ENCODE results near the gene DLGAP4.

DLGAP4 gene

DNA sequence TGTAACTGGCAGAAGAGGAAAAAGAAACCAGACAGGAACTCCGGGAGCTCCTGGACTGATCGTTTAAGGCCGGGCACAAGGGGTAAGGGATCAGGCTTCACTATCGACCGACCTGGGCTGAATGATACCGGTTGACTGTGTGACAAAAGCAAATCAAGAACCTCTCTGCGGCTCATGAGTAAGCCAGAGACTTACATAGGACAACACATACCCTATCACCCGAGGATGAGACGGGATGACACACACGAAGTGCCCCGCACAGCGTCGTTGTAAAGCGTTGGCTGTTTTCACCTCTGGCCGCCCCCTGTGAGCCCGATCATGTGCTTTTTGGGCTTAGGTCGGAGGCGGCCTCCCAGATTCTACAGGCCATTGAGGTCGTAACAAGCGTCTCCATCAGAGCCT lies 266.6 kb downstream of the DLGAP4 start:
- peak overlapping the region; percentile 80 for H3K27ac ChIP-seq
- TF ChIP-seq, protein P1, sequence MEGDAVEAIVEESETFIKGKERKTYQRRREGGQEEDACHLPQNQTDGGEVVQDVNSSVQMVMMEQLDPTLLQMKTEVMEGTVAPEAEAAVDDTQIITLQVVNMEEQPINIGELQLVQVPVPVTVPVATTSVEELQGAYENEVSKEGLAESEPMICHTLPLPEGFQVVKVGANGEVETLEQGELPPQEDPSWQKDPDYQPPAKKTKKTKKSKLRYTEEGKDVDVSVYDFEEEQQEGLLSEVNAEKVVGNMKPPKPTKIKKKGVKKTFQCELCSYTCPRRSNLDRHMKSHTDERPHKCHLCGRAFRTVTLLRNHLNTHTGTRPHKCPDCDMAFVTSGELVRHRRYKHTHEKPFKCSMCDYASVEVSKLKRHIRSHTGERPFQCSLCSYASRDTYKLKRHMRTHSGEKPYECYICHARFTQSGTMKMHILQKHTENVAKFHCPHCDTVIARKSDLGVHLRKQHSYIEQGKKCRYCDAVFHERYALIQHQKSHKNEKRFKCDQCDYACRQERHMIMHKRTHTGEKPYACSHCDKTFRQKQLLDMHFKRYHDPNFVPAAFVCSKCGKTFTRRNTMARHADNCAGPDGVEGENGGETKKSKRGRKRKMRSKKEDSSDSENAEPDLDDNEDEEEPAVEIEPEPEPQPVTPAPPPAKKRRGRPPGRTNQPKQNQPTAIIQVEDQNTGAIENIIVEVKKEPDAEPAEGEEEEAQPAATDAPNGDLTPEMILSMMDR (IDR thresholded peaks at IDR 0.05), result no peak
- no peak for TF ChIP-seq ZFX (IDR thresholded peaks at IDR 0.05; ENCODE audit: borderline replicate concordance)

DNA sequence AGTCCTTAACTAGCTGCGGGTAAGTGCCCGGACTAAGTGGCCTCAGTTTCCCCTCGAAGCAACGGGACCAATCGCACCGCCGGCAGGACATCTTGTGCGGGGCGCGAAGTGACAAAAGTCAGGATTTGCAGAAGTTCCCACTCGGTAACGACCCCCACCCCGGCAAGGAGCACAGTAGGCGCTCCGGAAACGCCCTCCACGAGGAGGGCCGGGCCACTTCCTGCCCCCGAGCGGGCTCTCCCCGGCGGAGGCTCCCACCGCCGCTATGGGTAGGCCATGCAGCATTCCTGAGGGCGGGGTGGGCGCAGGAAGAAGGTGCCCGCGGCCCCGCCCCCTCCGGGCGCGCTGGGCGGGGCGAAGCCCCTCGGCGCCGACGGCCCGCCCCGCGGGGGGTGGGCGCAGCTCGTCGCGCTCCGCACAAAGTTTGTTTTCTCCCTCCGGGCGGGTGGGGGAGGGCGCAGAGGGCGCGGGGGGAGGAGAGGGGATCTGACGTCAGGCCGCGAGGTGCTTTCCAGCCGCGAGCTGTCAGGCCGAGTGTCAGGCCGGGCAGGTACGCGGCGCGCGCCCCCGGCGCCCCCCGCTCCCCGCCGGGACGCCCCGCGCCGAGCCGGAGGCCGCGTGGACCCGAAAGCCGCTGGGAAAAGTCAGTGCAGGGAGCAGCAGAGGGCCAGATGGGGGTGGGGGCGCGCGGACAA lies 267.1 kb downstream of the DLGAP4 start, which contains the start of gene TGIF2:
TGIF2 (plus strand) TSS at position 495 of the 695 bp plus-strand sequence. CDS start 5,178 bp downstream, outside the sequence.
- peak within 1 kb of the TSS; percentile 80 for H3K27ac ChIP-seq

GRCh38 chr20:36573798-36574365 lies 267.7 kb downstream of the DLGAP4 start:
- TF ChIP-seq, protein P1 (IDR thresholded peaks at IDR 0.05), result 0 out of 2 replicates have a peak, but pooled peaks have one; percentile 5
- no peak for TF ChIP-seq ZFX (IDR thresholded peaks at IDR 0.05; ENCODE audit: borderline replicate concordance)
- peak overlapping the region; percentile 80 for H3K27ac ChIP-seq

More for the DNA sequence above, 267.1 kb downstream of the DLGAP4 start, which contains the start of gene TGIF2:
- no peak for TF ChIP-seq ZFX (IDR thresholded peaks at IDR 0.05; ENCODE audit: borderline replicate concordance)
- TF ChIP-seq, protein P1 (IDR thresholded peaks at IDR 0.05), result no peak

DNA sequence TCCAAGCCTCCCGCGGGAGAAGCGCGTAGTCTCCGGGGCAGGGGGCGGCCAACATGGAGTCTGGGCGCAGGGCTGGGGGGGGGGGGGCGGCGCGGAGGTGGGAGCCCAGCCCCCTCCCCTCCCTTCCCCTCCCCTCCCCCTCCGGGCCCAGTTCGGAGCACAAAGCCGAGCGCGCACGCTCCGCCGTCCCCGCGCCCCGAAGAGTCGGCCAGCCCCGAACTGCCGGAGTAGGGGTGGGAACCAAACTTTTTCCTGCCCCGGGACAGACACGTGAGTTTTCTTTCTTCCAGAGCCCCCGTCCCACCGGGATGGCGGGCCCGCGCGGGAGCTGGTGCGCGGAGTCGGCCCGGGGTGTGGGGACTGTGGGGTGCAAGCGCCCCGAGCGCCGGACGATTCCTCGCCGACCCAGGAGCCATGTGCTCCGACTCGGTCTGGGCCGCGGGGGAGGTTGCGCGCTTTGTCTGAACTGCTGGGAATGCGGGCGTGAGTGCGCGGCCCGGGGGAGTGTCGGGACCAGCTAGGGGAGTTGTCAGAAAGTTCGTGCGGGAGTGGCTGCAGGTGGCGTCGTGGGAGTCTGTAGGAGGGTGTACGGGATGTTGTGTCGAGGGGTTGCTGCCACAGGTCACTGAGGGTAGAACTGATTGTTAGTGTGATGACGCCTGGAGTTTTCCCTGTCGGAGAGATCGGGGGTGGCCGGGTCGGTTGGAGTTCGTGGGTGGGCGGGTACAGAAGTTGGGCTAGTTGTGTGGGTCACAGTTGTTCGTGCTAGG lies 268.4 kb downstream of the DLGAP4 start:
- TF ChIP-seq ZFX (IDR thresholded peaks at IDR 0.05; ENCODE audit: borderline replicate concordance), result no peak
- TF ChIP-seq, protein P1 (IDR thresholded peaks at IDR 0.05), result no peak
- peak overlapping the region; percentile 80 for H3K27ac ChIP-seq

DNA sequence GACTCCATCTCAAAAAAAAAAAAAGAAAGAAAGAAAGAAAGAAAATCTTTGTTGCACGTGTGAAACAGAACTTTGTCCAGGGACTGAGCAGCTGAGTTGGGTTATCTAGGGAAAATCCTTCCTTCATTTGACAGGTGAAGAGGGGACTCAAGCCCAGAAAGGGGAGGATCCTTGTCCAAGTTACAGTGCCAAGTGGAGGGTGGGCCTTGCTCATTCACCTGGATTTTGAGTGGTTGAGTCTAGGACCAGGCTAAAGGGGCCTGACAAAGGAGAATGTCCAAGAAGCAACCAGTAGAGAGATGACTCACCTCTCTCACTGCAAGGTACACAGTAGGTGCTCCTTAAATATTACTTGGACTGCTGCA lies 269.9 kb downstream of the DLGAP4 start:
- TF ChIP-seq, protein P1 (IDR thresholded peaks at IDR 0.05), result no peak
- TF ChIP-seq ZFX (IDR thresholded peaks at IDR 0.05; ENCODE audit: borderline replicate concordance), result no peak
- H3K27ac ChIP-seq, result peak overlapping the region; percentile 80; the same call in 1 of the 2 replicates
